GM20000 (cell line): ENCODE data around the gene COA1.

Source experiments
- DNase-seq: peaks from one replicate; pipeline ENCODE4 v3.0.0; 2012; ENCODE audit warnings: low spot score
- TF ChIP-seq, protein P1 (sequence below): IDR thresholded peaks from 2 replicates; pipeline ENCODE4 v1.5.1; 2012; ENCODE audit warnings: mild to moderate bottlenecking, control low read depth; ENCODE audit errors: extremely low read depth, missing control alignments

COA1 gene

DNA sequence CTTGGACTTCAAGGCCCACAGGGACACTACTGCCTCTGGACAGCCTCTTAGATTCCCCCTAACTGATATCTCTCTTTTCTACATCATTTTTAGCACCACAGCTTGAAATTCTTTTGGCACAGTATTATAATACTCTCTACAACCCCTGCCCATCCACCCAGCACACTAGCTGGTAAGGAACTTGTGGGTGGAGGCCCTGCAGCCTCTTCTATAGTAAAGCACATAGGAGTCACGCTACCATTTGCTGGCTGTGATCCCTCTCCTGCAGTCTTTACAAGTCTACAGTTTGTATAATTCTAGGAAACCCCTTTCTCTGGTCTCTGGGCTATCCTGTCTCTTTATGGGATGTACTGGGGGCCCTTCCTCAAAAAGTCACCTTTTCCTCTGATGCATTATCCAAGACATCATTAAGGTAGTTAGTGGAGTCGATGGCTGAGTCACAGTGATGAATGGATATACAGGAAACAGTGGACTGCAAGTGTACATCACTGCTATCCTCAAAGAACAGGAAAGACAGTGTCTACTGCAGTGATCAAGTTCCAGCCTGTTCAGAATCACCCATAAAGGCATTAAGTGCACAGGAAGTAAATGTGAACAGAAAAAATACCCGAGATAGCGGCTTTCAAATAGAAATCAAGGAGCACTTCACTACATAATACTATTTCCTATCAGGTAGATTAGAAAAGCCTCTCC lies 92.1 kb downstream of the COA1 start:
- TF ChIP-seq, protein P1, sequence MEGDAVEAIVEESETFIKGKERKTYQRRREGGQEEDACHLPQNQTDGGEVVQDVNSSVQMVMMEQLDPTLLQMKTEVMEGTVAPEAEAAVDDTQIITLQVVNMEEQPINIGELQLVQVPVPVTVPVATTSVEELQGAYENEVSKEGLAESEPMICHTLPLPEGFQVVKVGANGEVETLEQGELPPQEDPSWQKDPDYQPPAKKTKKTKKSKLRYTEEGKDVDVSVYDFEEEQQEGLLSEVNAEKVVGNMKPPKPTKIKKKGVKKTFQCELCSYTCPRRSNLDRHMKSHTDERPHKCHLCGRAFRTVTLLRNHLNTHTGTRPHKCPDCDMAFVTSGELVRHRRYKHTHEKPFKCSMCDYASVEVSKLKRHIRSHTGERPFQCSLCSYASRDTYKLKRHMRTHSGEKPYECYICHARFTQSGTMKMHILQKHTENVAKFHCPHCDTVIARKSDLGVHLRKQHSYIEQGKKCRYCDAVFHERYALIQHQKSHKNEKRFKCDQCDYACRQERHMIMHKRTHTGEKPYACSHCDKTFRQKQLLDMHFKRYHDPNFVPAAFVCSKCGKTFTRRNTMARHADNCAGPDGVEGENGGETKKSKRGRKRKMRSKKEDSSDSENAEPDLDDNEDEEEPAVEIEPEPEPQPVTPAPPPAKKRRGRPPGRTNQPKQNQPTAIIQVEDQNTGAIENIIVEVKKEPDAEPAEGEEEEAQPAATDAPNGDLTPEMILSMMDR: no peak
- DNase-seq: no peak

DNA sequence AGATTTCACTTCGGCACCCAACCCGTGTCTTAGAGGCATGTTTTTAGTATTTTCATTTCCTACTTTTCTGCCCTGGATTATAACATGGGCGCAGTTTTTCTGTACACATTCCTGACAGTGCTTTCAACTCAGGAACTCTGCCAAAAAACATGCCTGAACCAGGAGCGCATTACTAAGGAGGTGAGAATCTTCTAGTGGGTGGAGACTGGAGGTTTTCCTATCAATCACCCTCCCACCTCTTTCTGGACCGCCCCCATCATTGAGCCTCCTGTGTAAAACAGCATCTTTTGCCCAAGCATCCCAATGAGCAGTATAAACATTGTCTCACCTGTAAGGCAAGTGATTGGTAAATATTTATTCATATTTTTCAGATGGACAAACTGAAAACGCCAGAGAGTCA lies 93.2 kb downstream of the COA1 start:
- no peak for DNase-seq
- TF ChIP-seq, protein P1: no peak

- no peak for DNase-seq
- TF ChIP-seq, protein P1: no peak
These were observed 94.9 kb downstream of the COA1 start for GRCh38 chr7:43634384-43634783.

- TF ChIP-seq, protein P1: no peak
- no peak for DNase-seq
These were observed 96.6 kb downstream of the COA1 start for GRCh38 chr7:43632746-43633145.

DNA sequence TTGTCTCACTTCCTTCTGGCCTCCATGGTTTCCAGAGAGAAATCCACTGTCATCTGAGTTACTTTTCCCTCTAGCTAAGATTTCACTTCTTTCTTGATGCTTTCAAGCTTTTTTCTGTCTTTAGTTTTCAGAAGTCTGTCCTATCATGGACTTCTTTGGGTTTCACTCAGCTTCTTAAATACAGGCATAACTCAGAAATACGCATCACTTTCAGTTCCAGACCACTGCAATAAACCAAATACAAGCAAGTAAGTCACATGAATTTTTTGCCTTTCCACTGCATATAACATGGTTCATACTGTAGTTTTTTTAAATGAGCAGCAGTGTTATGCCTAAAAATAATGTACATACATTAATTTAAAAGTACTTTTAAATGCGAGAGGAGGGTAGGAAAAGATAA lies 97.8 kb downstream of the COA1 start:
- TF ChIP-seq, protein P1: no peak
- DNase-seq: no peak

DNA sequence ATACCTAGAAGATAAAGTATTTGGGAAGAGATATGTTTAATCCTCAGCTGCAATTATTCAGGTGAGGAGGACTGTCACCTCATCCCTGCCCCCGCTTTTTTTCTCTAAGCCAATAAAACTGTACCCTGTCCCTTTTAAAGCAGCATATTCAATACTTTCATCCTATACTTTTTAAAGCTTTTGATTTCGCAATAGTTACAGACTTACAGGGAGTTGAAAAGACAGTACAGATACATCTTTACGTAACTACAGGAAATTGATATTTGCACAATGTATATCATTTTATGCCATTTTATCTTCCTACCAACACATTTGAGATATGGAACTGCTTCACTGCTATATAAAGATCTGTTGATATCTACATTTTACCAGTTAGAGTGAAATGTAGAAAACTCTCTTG lies 98.8 kb downstream of the COA1 start:
- DNase-seq: no peak
- TF ChIP-seq, protein P1: no peak

GRCh38 chr7:43629857-43630256 lies 99.5 kb downstream of the COA1 start:
- no peak for DNase-seq
- TF ChIP-seq, protein P1: no peak
